NCI-H526 treated with DMSO at 0.1 percent for 48 hours (cell line): ENCODE data around the gene ANOS1.
A peak's percentile ranks its signal among the peaks of the same experiment; 100 is the strongest.
"Not testable (repeated sequence)": the region's sequence is repeated elsewhere in the genome, so short reads cannot be mapped to it uniquely, and the experiment has no call there.

Experiments used
- DNase-seq: peaks from one replicate; lab custom pipeline; 2025; lab: John Stamatoyannopoulos, UW

ANOS1 gene, protein sequence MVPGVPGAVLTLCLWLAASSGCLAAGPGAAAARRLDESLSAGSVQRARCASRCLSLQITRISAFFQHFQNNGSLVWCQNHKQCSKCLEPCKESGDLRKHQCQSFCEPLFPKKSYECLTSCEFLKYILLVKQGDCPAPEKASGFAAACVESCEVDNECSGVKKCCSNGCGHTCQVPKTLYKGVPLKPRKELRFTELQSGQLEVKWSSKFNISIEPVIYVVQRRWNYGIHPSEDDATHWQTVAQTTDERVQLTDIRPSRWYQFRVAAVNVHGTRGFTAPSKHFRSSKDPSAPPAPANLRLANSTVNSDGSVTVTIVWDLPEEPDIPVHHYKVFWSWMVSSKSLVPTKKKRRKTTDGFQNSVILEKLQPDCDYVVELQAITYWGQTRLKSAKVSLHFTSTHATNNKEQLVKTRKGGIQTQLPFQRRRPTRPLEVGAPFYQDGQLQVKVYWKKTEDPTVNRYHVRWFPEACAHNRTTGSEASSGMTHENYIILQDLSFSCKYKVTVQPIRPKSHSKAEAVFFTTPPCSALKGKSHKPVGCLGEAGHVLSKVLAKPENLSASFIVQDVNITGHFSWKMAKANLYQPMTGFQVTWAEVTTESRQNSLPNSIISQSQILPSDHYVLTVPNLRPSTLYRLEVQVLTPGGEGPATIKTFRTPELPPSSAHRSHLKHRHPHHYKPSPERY

GRCh38 chrX:8731559-8732395 is at the start of gene ANOS1:
TSS of gene ANOS1 (minus strand) at chrX:8732137. CDS start at chrX:8732036, 101 bp downstream.
- DNase-seq = peak; percentile 44

DNA sequence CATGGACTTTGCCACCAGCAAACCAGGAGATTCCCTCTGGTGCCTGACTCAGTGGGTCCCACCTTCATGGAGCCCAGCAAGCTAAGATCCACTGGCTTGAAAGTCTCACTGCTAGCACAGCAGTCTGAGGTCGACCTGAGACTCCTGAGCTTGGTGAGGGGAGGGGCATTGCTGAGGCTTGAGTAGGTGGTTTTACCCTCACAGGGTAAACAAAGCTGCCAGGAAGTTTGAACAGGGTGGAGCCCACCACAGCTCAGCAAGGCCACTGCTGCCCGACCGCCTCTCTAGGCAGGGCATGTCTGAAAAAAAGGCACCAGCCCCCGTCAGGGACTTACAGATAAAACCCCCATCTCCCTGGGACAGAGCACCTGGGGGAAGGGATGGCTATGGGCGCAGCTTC is 41.2 kb upstream of the ANOS1 start:
- DNase-seq = no peak

- no peak for DNase-seq
These were observed 28.1 kb upstream of the ANOS1 start for GRCh38 chrX:8760021-8760420.

DNA sequence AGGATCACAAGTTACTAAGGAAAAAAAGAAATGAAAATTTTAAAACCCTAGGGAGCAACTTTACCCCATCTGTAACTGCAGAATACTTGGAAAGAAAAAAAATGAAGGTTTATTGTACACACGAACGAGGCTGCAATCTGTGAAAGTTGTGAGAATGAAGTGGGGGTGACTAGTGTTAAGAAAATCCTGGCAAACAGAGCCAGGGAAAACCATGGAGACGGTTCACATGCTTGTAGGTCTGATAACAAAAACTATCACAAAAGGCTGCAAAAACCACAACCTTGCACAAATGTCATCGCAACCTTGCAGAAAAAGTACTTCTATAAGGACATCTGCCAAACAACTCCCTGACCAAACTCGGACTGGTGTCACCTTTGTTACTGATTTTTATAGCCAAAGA is 26.8 kb upstream of the ANOS1 start:
- DNase-seq = not testable (repeated sequence)

DNA sequence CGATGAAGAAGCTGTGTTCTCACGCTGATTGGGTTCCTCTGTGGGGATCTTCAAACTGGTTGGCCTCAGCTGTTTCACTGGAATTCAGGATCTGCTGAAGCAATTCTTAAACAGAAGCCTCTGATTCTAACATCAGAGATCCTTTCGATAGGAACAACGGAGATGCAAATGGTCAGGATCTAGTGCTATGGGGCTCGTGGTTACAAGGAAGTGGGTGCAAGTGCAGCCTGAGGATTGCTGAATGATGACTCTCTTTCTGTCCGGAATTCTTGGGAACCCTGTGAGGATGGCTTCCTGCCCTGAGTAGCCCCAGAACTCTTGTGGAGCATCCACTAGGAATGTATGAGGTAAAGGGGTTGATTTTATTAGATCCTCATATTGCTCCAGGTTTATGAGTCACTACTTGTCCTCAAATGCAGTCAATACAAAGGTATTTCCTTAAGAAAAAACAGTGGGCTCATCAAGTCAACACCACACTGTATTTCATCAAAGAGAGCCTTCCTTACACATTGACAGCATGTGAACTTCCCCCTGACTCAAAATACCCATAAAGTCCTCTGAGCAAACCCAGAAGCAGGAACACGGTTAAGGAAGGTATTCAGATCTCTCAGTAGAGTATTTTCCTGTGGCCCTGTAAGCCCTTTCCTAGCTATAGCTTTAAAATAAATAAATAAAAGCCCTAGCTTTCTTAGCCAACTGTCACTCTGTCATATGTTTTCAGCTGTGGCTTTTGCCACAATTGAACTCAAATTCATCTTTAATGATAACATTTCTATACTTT is 25.9 kb upstream of the ANOS1 start:
- not testable (repeated sequence) for DNase-seq

DNA sequence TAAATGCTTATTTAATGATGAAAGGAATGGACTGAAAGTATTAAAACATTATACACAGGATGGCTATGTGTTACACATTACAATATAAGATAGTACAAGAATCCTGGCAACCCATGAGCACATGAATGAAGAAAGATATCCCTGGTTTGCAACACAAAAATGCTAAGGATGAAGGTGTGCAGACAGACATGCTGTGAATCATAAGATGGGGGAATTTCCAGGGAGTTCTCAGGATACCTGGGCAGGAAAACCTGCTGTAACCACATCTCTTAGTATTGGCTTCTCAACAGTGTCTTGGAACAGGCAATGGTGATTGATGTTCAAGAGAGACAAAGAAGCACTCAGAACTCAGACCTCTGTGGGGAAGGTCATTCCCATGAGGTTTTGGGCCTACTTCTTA is 23.9 kb upstream of the ANOS1 start:
- DNase-seq = no peak

GRCh38 chrX:8755116-8755515 is 23.2 kb upstream of the ANOS1 start:
- DNase-seq = no peak

GRCh38 chrX:8749697-8750096 is 17.8 kb upstream of the ANOS1 start:
- no peak for DNase-seq

DNA sequence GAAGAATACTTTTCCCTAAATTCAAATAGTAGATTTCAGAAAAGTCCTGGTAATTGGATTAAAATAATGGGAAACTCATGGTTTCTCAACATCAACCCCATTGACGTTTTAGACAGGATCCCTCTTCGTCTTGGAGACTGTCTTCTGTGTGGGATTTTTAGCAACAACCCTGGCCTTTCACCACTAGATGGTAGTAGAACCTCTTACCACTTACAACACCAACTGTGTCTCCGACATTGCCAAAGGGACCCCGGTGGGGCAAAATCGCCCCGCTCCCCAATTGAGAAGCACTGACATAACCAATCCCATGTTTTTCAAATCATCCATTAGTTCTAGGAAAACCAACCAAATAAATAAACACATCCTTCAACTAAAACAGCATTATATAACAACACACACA is 16.9 kb upstream of the ANOS1 start:
- DNase-seq = peak; percentile 50

- no peak for DNase-seq
These were observed 11.3 kb upstream of the ANOS1 start for GRCh38 chrX:8743126-8743732.

DNA sequence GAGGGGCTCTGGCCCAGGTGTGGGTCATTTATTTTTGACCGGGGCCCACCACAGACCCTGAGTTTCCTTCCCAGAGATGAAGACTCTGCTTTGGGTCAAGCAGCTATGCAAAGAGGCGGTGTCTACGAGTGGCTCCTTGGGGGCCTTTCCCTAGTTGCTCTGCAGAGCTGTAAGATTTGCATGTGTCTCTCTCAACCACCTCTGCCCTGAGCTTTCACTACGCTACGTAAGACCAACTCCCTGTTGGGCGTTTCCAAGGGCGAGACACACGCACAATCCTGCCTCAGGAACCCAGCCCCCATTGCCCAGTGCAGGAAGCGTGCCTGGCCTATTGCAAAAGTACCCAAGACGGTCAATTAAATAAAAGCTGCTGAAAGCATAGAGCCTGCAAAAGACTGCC is 10.0 kb upstream of the ANOS1 start:
- DNase-seq = peak; percentile 58

DNA sequence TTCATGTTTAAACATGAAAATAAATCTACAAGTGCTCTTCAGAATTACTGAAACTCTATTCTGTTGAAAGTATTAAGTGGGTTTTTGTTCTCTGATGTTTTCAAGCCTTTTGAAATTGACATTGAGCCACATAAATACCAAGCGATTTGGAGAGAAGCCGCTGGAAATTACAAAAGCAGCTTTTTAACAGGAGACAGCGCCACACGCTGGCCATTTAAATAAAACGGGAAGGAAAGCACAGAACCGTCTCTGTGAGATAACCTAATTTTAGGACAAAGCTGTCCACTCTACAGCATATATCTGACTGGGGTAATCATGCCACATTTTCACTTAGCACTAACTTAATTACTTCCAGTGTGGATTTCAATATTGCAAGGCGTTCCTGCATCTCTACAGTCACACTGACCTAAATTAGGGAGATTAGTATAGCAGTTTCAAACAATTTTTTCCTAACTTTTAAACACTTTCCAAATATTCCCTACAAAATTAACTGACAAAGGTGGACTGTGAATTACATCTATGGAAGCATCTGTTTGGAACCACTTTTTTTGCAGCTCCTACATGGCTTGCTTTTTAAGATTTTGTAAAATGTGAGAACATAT is 6.8 kb upstream of the ANOS1 start:
- DNase-seq = peak; percentile 36

DNA sequence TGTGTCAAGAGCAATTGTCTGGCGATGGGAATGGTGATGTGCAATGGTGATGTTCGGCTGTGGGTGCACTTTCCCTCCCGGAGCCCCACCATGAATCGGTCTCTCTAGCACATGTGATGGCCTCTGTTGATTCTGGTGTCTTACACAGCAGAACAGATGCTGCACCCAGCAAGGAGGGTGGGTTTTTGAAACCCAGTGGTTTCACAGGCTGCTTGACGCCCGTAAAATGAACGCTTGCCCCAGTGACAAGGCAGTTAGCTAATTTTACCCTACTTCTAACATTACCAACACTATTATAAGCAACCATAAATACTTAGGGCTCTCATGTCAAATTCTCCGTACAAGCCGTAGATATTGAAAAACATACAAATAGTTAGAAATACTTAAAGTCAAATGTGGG is 5.9 kb upstream of the ANOS1 start:
- no peak for DNase-seq

DNA sequence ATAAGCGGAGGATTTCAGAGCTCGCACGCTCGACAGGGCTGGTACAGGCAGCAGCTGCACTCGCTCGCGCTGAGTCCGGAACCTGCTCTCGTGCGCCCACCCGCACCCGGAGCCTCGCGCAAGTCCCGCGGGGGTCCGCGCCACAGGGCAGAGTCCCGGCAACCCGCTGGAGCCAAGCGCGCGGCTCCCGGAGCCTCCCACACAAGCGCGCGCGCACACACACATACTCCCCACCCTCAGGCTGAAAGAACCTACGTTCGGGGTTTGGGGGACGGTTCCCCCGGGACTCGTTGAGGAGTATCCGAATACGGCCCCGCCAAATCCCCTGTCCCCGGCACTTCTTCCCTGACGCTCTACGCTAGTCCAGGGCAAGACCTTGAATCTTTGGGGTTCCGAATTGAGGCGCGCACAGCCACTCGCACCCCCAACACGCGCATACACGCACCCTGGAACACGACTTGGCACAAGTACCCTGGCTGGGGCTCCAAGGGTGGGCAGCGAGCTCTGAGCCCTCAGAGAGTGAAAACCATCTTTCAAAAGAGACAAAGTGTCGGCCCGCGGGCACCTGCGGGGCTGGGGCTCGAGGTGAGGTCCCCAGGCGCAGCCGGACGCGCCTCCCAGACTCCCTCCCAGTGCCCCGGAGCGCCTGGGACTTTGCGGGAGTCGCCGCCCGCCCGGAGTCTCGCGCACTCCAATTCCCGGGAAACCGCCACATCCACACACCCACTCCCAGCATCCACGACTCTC is 952 bp downstream of the ANOS1 start:
- no peak for DNase-seq

- no peak for DNase-seq
These were observed 2.1 kb downstream of the ANOS1 start for GRCh38 chrX:8729811-8730210.

DNA sequence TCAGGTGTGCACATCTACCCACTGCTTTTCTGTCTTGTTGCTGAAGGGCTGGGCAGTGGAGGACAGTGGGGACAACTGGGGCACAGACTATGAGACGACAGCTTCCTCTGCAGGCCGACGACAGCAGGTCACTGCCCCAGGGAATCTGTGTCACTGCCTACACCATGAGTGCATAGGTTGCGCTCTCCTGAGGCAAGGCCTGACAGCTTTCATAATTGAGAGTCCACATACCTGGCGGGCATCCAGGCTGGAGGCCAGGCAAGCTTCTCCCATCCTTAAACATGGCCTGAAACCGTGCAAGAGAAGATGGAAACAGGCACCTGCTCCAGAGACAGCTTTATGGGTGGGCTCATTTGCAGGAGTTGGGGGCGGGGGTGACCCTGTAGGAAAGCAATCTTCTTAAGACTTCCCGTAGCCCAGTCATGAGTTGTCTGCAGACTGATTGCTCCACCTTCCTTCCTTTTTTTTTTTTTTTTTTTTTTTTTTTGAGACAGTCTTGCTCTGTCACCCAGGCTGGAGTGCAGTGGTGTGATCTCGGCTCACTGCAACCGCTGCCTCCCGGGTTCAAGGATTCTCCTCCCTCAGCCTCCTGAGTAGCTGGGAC is 2.9 kb downstream of the ANOS1 start:
- DNase-seq = no peak

GRCh38 chrX:8726031-8726652 is 5.8 kb downstream of the ANOS1 start:
- DNase-seq = no peak

- peak; percentile 3 for DNase-seq
These were observed 7.6 kb downstream of the ANOS1 start for GRCh38 chrX:8724300-8724699.

GRCh38 chrX:8721536-8721935 is 10.4 kb downstream of the ANOS1 start:
- no peak for DNase-seq
